DND-41 (cell line): ENCODE data around the gene ANO5.

Experiments
- ATAC-seq: fragments of 200-7000 bp; cut with Tn5 transposase; 3 replicates; pipeline ENCODE4 v1.9.1; 2021; ENCODE audit warnings: low read depth; ENCODE audit not compliant: insufficient read depth
- DNase-seq: peaks from one replicate; pipeline ENCODE4 v3.0.0-alpha.2; 2020
- H2AFZ ChIP-seq: 2 replicates; pipeline ENCODE4 v1.6.0; 2012; ENCODE audit warnings: low read depth, low read length
- H3K27ac ChIP-seq: 2 replicates; pipeline ENCODE4 v1.5.1; 2012; ENCODE audit warnings: low read length, inconsistent platforms
- H3K27me3 ChIP-seq: fragments of 200-600 bp; sonication (generic); 2 replicates; pipeline ENCODE4 v1.6.0; 2012; ENCODE audit warnings: low read length, mild to moderate bottlenecking, inconsistent platforms; ENCODE audit not compliant: insufficient read depth, poor library complexity
- H3K36me3 ChIP-seq: 2 replicates; pipeline ENCODE4 v1.5.1; 2012; ENCODE audit warnings: low read length, inconsistent platforms; ENCODE audit not compliant: insufficient read depth
- H3K4me1 ChIP-seq: 2 replicates; pipeline ENCODE4 v1.5.1; 2012; ENCODE audit warnings: mild to moderate bottlenecking, low read length; ENCODE audit not compliant: insufficient read depth
- H3K4me2 ChIP-seq: 2 replicates; pipeline ENCODE4 v1.6.0; 2012; ENCODE audit warnings: mild to moderate bottlenecking, moderate library complexity, low read length, inconsistent platforms; ENCODE audit not compliant: insufficient read depth
- H3K4me3 ChIP-seq, 2 experiments: fragments of 200-600 bp in 1 of 2; shearing (Covaris generic) in 1 of 2; 2 replicates each; pipeline ENCODE4 v1.5.1; 2012 to 2016; ENCODE audit warnings: inconsistent platforms in 2 of 2, low read length in 2 of 2, mild to moderate bottlenecking in 2 of 2, low read depth in 1 of 2, moderate library complexity in 1 of 2
- H3K79me2 ChIP-seq: 2 replicates; pipeline ENCODE4 v1.6.0; 2012; ENCODE audit warnings: low read length, inconsistent platforms; ENCODE audit not compliant: insufficient read depth
- H3K9ac ChIP-seq: 2 replicates; pipeline ENCODE4 v1.6.0; 2012; ENCODE audit warnings: low read depth, mild to moderate bottlenecking, inconsistent platforms, low read length, moderate library complexity
- H3K9me3 ChIP-seq: 2 replicates; pipeline ENCODE4 v1.5.1; 2012; ENCODE audit warnings: low read length, moderate library complexity, mild to moderate bottlenecking, inconsistent platforms; ENCODE audit not compliant: insufficient read depth, severe bottlenecking
- H4K20me1 ChIP-seq: 2 replicates; pipeline ENCODE4 v1.6.0; 2012; ENCODE audit warnings: low read length; ENCODE audit not compliant: insufficient read depth
- CTCF ChIP-seq: IDR thresholded peaks from 2 replicates; pipeline ENCODE4 v1.5.1; 2012; ENCODE audit warnings: borderline replicate concordance, low read length, moderate library complexity, mild to moderate bottlenecking; ENCODE audit not compliant: poor library complexity, severe bottlenecking; ENCODE audit errors: extremely low read depth
- EZH2 ChIP-seq: IDR thresholded peaks from 3 replicates; pipeline ENCODE4 v1.6.1; 2012; ENCODE audit warnings: borderline replicate concordance, low read depth, mild to moderate bottlenecking, moderate library complexity, low read length, inconsistent platforms; ENCODE audit not compliant: severe bottlenecking

ANO5 gene

GRCh38 chr11:22161489-22161888 is 31.4 kb upstream of the ANO5 start:
- Histone ChIP-seq H3K27me3 (peaks cover 4% of the 10 kb centered on the region), H3K4me3 (no peak overlapping the region), H3K4me2 (no peak overlapping the region), H3K9ac (no peak overlapping the region), H3K4me1 (no peaks in the 10 kb centered on the region), H3K27ac (no peak overlapping the region), H3K9me3 (no peaks in the 10 kb centered on the region), H2AFZ (no peak overlapping the region), H4K20me1 (no peaks in the 10 kb centered on the region), H3K36me3 (no peaks in the 10 kb centered on the region), H3K79me2 (no peaks in the 10 kb centered on the region)
- TF ChIP-seq CTCF, result no peak
- TF ChIP-seq EZH2, result no peak
- DNase-seq (no peak), ATAC-seq (no peak)

- Histone ChIP-seq H3K9me3 (no peaks in the 10 kb centered on the region), H3K4me2 (no peak overlapping the region), H3K4me3 (no peak overlapping the region), H3K27ac (no peak overlapping the region), H3K79me2 (no peaks in the 10 kb centered on the region), H3K36me3 (no peaks in the 10 kb centered on the region), H3K9ac (no peak overlapping the region), H4K20me1 (no peaks in the 10 kb centered on the region), H3K27me3 (no peaks in the 10 kb centered on the region), H2AFZ (no peak overlapping the region), H3K4me1 (no peaks in the 10 kb centered on the region)
- TF ChIP-seq EZH2 (no peak), CTCF (no peak)
- DNase-seq (no peak), ATAC-seq (no peak)
These were observed 30.1 kb upstream of the ANO5 start for GRCh38 chr11:22162756-22163155.

GRCh38 chr11:22163394-22163797 is 29.5 kb upstream of the ANO5 start:
- H3K27ac ChIP-seq, result no peak overlapping the region
- no peaks in the 10 kb centered on the region for H3K79me2 ChIP-seq
- DNase-seq, result no peak
- H2AFZ ChIP-seq, result no peak overlapping the region
- no peak overlapping the region for H3K9ac ChIP-seq
- no peaks in the 10 kb centered on the region for H4K20me1 ChIP-seq
- TF ChIP-seq EZH2 (no peak), CTCF (no peak)
- no peak overlapping the region for H3K4me2 ChIP-seq
- peak; percentile 69; the same call in 2 of the 3 replicates for ATAC-seq
- H3K27me3 ChIP-seq, result no peaks in the 10 kb centered on the region
- no peak overlapping the region for H3K4me3 ChIP-seq
- no peaks in the 10 kb centered on the region for H3K36me3 ChIP-seq
- no peaks in the 10 kb centered on the region for H3K4me1 ChIP-seq
- H3K9me3 ChIP-seq, result no peaks in the 10 kb centered on the region

DNA sequence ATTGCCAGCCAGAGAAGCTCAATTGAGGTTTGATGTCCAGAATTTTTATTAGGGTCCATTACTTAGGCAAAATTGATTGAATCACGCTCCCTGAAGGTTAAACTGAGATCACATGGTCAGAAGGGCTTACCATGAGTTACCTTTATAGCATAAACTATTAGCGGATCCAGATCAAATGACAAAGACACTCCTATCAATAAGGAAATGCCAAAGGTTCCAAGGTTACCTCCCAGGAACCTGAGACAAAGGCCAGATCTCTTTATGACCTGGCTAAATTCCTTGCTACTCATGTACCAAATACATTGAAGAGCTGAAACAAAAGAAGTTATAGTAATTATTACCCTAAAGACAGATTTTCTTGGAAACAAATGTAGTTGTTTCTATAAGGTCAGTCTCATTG is 27.8 kb upstream of the ANO5 start:
- H3K9me3 ChIP-seq, result no peaks in the 10 kb centered on the region
- no peak overlapping the region for H3K9ac ChIP-seq
- H3K4me3 ChIP-seq, result no peak overlapping the region
- no peak for ATAC-seq
- no peak overlapping the region for H2AFZ ChIP-seq
- no peak overlapping the region for H3K4me2 ChIP-seq
- no peaks in the 10 kb centered on the region for H3K79me2 ChIP-seq
- no peak for TF ChIP-seq CTCF
- no peak for TF ChIP-seq EZH2
- no peaks in the 10 kb centered on the region for H3K27me3 ChIP-seq
- H3K4me1 ChIP-seq, result no peaks in the 10 kb centered on the region
- no peaks in the 10 kb centered on the region for H4K20me1 ChIP-seq
- H3K36me3 ChIP-seq, result no peaks in the 10 kb centered on the region
- no peak overlapping the region for H3K27ac ChIP-seq
- no peak for DNase-seq
